ENCODE measurements around the gene RPS23. TPM values are rescaled to one million over a fixed set of nuclear protein-coding genes. Genes with fewer than 3 reads are reported as not detected.

Gene RPS23
- total RNA-seq, result 1,239 and 1,612 TPM in 2 replicates
- polyA plus RNA-seq, result 702 and 842 TPM in 2 replicates

GRCh38 chr5:82277987-82278710, at the start of gene RPS23:
Gene RPS23, minus strand, starts transcription at chr5:82278354. Its CDS starts 31 bp downstream, at chr5:82278323.
- Histone ChIP-seq H3K27ac (peak within 1 kb of the TSS; percentile 82), H3K27me3 (no peaks in the 10 kb centered on the region), H3K36me3 (peaks cover 19% of the 10 kb centered on the region), H3K4me1 (ENCODE audit: low read depth) (peaks cover 5% of the 10 kb centered on the region), H3K4me3 (peak within 1 kb of the TSS; percentile 82), H3K9me3 (ENCODE audit: low read depth) (no peaks in the 10 kb centered on the region)
- TF ChIP-seq CTCF (IDR thresholded peaks at IDR 0.05; ENCODE audit: low read depth, low read length), result no peak
- peak; percentile 94 to 95 for DNase-seq (ENCODE audit: low read depth in 1 of 2, low spot score in 1 of 2)

GRCh38 chr5:82327941-82328340, 49.8 kb upstream of the RPS23 start:
- no peak for DNase-seq (ENCODE audit: low read depth in 1 of 2, low spot score in 1 of 2)

GRCh38 chr5:82325996-82326395, 47.8 kb upstream of the RPS23 start:
- Histone ChIP-seq H3K27ac (no peak overlapping the region), H3K27me3 (no peaks in the 10 kb centered on the region), H3K9me3 (ENCODE audit: low read depth) (no peaks in the 10 kb centered on the region), H3K4me1 (ENCODE audit: low read depth) (no peaks in the 10 kb centered on the region), H3K36me3 (no peaks in the 10 kb centered on the region), H3K4me3 (no peak overlapping the region)
- DNase-seq (ENCODE audit: low read depth in 1 of 2, low spot score in 1 of 2), result no peak
- TF ChIP-seq CTCF (IDR thresholded peaks at IDR 0.05; ENCODE audit: low read depth, low read length), result no peak

More at GRCh38 chr5:82327941-82328340, 49.8 kb upstream of the RPS23 start:
- H3K27me3 ChIP-seq, result no peaks in the 10 kb centered on the region
- H3K9me3 ChIP-seq (ENCODE audit: low read depth), result no peaks in the 10 kb centered on the region
- no peak for TF ChIP-seq CTCF (IDR thresholded peaks at IDR 0.05; ENCODE audit: low read depth, low read length)
- no peaks in the 10 kb centered on the region for H3K36me3 ChIP-seq
- H3K4me3 ChIP-seq, result no peak overlapping the region
- H3K4me1 ChIP-seq (ENCODE audit: low read depth), result peaks cover 12% of the 10 kb centered on the region
- no peak overlapping the region for H3K27ac ChIP-seq

- no peak overlapping the region for H3K4me3 ChIP-seq
- no peaks in the 10 kb centered on the region for H3K4me1 ChIP-seq (ENCODE audit: low read depth)
- TF ChIP-seq CTCF (IDR thresholded peaks at IDR 0.05; ENCODE audit: low read depth, low read length), result no peak
- H3K27ac ChIP-seq, result no peak overlapping the region
- H3K27me3 ChIP-seq, result no peaks in the 10 kb centered on the region
- H3K36me3 ChIP-seq, result no peaks in the 10 kb centered on the region
- no peak for DNase-seq (ENCODE audit: low read depth in 1 of 2, low spot score in 1 of 2)
- H3K9me3 ChIP-seq (ENCODE audit: low read depth), result no peaks in the 10 kb centered on the region
Observed at GRCh38 chr5:82325155-82325554, 47.0 kb upstream of the RPS23 start.

GRCh38 chr5:82320966-82321365, 42.8 kb upstream of the RPS23 start:
- no peak for TF ChIP-seq CTCF (IDR thresholded peaks at IDR 0.05; ENCODE audit: low read depth, low read length)
- no peaks in the 10 kb centered on the region for H3K36me3 ChIP-seq
- no peaks in the 10 kb centered on the region for H3K4me1 ChIP-seq (ENCODE audit: low read depth)
- H3K9me3 ChIP-seq (ENCODE audit: low read depth), result no peaks in the 10 kb centered on the region
- no peaks in the 10 kb centered on the region for H3K27me3 ChIP-seq
- H3K27ac ChIP-seq, result no peak overlapping the region
- H3K4me3 ChIP-seq, result no peak overlapping the region
- DNase-seq (ENCODE audit: low read depth in 1 of 2, low spot score in 1 of 2), result no peak
